Endothelial cell of coronary artery (primary cell): ENCODE measurements around the gene KLK5. TPM values are rescaled to one million over a fixed set of nuclear protein-coding genes. Genes with fewer than 3 reads are reported as not detected.

ENCODE experiments used
- total RNA-seq: library from RNA; depleted of rRNA; stranded (reverse); fragments of >200 nt; gene quantifications from 2 replicates; pipeline ENCODE4 v1.2.3, GENCODE V29; 2014

Gene KLK5, protein sequence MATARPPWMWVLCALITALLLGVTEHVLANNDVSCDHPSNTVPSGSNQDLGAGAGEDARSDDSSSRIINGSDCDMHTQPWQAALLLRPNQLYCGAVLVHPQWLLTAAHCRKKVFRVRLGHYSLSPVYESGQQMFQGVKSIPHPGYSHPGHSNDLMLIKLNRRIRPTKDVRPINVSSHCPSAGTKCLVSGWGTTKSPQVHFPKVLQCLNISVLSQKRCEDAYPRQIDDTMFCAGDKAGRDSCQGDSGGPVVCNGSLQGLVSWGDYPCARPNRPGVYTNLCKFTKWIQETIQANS
- not detected in 2 replicates for total RNA-seq

DNA sequence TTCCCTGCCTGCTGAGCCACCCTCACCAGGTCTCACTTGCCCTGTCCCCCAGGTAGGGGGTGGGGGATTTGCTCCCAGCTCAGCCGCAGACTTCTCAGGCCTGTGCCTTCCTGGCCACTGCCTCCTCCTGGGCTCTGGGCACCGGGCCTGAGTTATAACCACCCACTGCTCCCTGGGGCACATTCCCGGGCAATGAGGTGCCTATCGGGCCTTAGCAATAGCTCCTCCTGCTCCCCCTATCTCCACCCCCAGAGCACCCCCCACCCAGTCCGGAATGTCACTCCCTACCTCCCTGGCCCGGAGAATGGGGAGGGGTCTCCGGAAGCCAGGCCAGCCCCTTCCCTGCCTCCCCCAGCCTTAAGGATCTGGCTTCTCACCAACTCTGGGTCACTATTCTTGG is at the start of gene KLK5:
Gene KLK5, minus strand, starts transcription at position 129 of the 400 bp plus-strand sequence. CDS start 381 bp downstream, outside the sequence.

DNA sequence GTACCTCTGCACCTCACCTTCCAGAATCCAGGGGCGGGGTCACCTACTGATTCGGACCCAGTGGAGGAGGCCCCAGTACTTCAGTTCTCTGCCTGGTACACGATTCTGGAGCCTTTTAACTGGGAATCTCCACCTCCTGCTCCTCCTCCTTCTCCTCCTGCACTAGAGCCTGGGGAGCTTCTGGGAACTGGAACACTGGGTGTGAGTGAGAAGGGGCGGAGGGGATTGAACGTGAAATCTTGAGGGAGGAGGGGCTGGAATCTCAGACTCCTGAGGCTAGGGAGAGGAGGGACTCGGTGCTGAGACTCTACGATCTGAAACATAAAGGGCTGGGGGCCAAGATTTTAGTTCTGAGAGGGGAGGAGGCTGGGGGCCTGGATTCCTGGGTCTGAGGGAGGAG is 48.7 kb upstream of the KLK5 start, which contains the start of gene KLK8:
Gene KLK8, minus strand, starts transcription at position 90 of the 400 bp plus-strand sequence. CDS start 437 bp downstream, outside the sequence.

DNA sequence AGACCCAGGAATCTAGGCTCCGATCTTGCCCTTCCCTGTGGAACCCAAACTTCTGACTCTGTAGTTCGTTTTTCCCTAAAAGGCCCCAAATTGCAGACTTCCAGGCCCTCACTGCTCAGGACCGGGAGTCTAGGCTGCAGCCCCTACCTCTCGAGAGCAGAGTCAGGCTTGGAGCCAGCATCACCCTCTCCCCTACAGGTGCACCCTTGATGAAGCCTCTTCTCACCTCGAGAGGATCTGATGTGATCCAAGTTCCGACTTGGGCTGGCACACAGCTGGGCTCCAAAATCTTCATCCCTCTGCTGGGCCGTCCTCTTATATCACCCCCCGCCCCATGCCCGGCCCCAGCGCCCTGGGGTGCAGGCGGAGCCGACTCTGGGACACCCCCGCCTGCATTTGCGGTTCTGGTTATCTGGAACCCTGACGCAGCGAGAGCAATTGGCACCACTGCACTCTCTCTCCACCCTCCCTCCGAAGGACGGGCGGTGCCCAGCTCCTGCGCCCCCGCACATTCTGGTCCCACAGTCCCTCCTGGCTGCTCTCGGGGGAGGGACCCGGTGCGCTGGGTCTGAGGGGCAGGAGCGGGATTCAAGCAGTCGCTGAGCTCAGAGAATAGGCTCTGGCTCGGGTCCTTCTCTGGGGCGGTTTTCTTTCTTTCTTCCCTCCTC is 30.9 kb upstream of the KLK5 start, which contains the start of gene KLK7:
Gene KLK7, minus strand, starts transcription at position 293 of the 668 bp plus-strand sequence. CDS start 1,518 bp downstream, outside the sequence.

DNA sequence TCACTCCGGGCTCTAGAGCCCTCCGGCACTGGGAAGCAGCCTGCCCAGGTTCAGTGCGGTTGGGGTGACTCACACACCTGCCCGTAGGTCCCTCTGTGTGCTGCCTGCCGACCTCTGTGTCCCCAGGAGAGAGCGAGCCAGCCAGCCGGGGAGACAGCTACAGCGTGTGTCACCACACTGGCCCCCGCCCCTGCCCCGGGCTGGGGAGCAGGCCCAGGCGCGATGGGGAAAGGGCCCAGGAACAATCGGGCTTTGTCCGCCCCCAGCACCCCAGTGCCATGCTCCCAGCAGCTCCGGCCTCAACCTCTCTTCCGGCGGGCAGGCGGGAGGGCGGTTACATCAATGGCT is 16.5 kb upstream of the KLK5 start, which contains the start of gene KLK6:
Gene KLK6, minus strand, starts transcription at position 179 of the 348 bp plus-strand sequence. CDS start 1,487 bp downstream, outside the sequence.

DNA sequence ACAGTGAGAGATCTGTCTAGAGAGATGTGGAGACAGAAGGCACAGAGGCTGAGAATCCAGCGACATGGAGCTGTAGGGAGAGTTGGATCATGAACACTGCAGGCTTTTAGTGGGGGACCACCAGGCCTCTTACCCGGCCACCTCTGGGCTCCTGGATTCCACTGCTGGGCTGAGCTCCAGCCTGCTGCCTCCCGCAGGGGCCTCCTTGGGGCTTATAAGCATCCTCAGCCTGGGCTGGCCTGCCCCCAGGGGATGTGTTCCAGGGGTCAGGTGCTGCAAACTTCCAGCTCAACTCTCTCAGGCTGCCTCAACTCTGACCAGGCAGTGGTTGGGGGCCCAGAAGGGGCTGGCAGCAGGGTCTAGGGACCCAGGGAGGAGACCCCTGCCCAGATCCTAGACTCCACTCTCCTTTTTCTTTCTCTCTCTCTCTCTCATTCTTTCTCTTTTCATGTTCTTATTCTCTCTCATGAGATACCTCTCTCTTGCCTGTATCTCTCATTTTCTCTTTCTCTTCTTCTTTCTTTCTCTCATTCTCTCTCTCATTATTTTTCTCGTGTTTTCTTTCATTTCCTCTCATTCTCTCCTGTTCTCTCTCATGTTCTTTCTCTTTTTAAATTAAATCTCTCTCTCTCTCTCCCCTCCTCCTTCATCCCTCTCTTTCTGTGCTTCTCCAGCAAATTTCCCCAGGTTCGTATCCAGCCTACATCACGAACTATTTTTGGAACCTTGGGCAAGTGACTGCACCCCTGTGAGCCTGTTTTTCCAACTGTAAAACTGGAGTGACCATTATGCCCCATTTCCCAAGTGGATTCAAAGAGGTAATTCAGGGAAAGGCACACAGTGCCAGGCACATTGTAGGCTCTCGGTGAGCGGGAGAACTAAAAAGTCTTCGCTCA is 41.4 kb downstream of the KLK5 start, which contains the start of gene KLK4:
Gene KLK4, minus strand, starts transcription at position 190 of the 896 bp plus-strand sequence. CDS start 657 bp downstream, outside the sequence.

Other genes starting within 250 kb of the KLK5 start
- gene SHANK1, start 233.2 kb downstream of the KLK5 start, total RNA-seq, result 1.0 and 1.9 TPM in 2 replicates
- 17.5 and 22.1 TPM in 2 replicates for gene CLEC11A, start 229.7 kb downstream of the KLK5 start, total RNA-seq
- gene GPR32, start 182.6 kb downstream of the KLK5 start, total RNA-seq, result not detected in 2 replicates
- not detected in 2 replicates for gene ACP4, start 162.6 kb downstream of the KLK5 start, total RNA-seq
- not detected in 2 replicates for gene KLK1, start 129.3 kb downstream of the KLK5 start, total RNA-seq
- gene KLK15, start 119.5 kb downstream of the KLK5 start, total RNA-seq, result 0.09 TPM in 1 of 2 replicates, not detected in the other
- not detected in 2 replicates for gene KLK3, start 98.1 kb downstream of the KLK5 start, total RNA-seq
- gene KLK2, start 79.6 kb downstream of the KLK5 start, total RNA-seq, result not detected in 2 replicates
- not detected in 2 replicates for gene KLK4, start 41.6 kb downstream of the KLK5 start, total RNA-seq
- gene KLK6, start 16.6 kb upstream of the KLK5 start, total RNA-seq, result 0.09 TPM in 1 of 2 replicates, not detected in the other
- not detected in 2 replicates for gene KLK7, start 30.9 kb upstream of the KLK5 start, total RNA-seq
- gene KLK8, start 48.6 kb upstream of the KLK5 start, total RNA-seq, result not detected in 2 replicates
- under 0.01 TPM in 1 of 2 replicates, not detected in the other for gene KLK10, start 66.7 kb upstream of the KLK5 start, total RNA-seq
- gene KLK11, start 73.6 kb upstream of the KLK5 start, total RNA-seq, result not detected in 2 replicates
- gene KLK12, start 82.0 kb upstream of the KLK5 start, total RNA-seq, result not detected in 2 replicates
- gene KLK13, start 112.1 kb upstream of the KLK5 start, total RNA-seq, result not detected in 2 replicates
- 0.19 TPM in 1 of 2 replicates, not detected in the other for gene KLK14, start 129.8 kb upstream of the KLK5 start, total RNA-seq
- 5.8 and 7.3 TPM in 2 replicates for gene CTU1, start 155.4 kb upstream of the KLK5 start, total RNA-seq
- 0.09 TPM in 1 of 2 replicates, not detected in the other for gene SIGLEC9, start 171.9 kb upstream of the KLK5 start, total RNA-seq
- under 0.01 TPM in 1 of 2 replicates, not detected in the other for gene SIGLEC7, start 189.3 kb upstream of the KLK5 start, total RNA-seq